Right atrium auricular region (tissue), 2 donors: ENCODE data around the gene HTR3A. TPM values are rescaled to one million over a fixed set of nuclear protein-coding genes. Genes with fewer than 3 reads are reported as not detected.
"Not testable (repeated sequence)": the region's sequence is repeated elsewhere in the genome, so short reads cannot be mapped to it uniquely, and the experiment has no call there.

Experiments used
- DNase-seq: peaks from one replicate; pipeline ENCODE4 v3.0.0-alpha.2; 2019; ENCODE audit warnings: low spot score
- H3K27ac ChIP-seq, 2 donors: fragments of 200-600 bp; sonication (generic); 1 replicate in 1 of 2; 2 replicates in 1 of 2; pipeline ENCODE4 v1.5.1; 2016 to 2019
- H3K27me3 ChIP-seq, 2 donors: fragments of 200-600 bp; sonication (generic); one replicate each; pipeline versions ENCODE4 v1.5.1 to v1.6.0; 2017 to 2019
- H3K36me3 ChIP-seq: fragments of 200-600 bp; sonication (generic); one replicate; pipeline ENCODE4 v1.5.1; 2016
- H3K4me1 ChIP-seq, 2 donors: fragments of 200-600 bp; sonication (generic); one replicate each; pipeline versions ENCODE4 v1.5.1 to v1.6.0; 2017 to 2019
- H3K4me3 ChIP-seq, 2 donors: fragments of 200-600 bp; sonication (generic); 1 replicate in 1 of 2; 2 replicates in 1 of 2; pipeline ENCODE4 v1.5.1; 2017 to 2019; ENCODE audit warnings: mild to moderate bottlenecking in 1 of 2, moderate library complexity in 1 of 2
- H3K9me3 ChIP-seq, 2 donors: fragments of 200-600 bp; sonication (generic); one replicate each; pipeline ENCODE4 v1.5.1; 2019
- total RNA-seq, 2 donors: library from RNA; depleted of rRNA; stranded (reverse); fragments of >200 nt; gene quantifications; one replicate each; pipeline ENCODE4 v1.1.0, GENCODE V29; 2016
- TF ChIP-seq, protein P1 (sequence below), 2 donors: fragments of 200-600 bp; sonication (generic); IDR thresholded peaks; one replicate each; pipeline ENCODE4 v1.5.1; 2019; ENCODE audit warnings: antibody characterized with exemption in 2 of 2

HTR3A gene
- total RNA-seq, 2 donors from 2014 or later, result 0.24 TPM; not detected in 1

DNA sequence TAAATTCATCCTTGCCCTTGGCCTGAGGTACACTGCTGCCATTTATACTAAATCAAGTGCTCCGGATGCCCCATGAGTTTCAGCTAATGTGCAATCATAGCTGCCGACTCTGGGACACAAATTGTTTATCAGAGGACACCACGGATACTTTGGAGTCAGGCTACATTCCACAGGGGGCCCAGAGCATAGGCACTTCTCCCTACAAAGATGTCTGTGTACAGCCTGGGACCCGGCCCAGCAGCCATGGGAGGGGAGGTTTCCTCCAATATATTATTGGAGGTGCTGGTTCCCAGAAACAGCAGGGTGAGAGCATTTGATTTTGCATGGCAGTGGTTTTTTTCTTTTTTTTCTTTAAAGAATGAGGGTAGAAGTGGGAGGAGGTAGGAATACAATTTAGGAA is 39.0 kb upstream of the HTR3A start:
- Histone ChIP-seq H3K4me3 (no peak overlapping the region), H3K36me3 (no peaks in the 10 kb centered on the region), H3K27ac (no peak overlapping the region), H3K27me3 (no peaks in the 10 kb centered on the region), H3K9me3 (no peaks in the 10 kb centered on the region), H3K4me1 (no peaks in the 10 kb centered on the region)
- TF ChIP-seq, protein P1, sequence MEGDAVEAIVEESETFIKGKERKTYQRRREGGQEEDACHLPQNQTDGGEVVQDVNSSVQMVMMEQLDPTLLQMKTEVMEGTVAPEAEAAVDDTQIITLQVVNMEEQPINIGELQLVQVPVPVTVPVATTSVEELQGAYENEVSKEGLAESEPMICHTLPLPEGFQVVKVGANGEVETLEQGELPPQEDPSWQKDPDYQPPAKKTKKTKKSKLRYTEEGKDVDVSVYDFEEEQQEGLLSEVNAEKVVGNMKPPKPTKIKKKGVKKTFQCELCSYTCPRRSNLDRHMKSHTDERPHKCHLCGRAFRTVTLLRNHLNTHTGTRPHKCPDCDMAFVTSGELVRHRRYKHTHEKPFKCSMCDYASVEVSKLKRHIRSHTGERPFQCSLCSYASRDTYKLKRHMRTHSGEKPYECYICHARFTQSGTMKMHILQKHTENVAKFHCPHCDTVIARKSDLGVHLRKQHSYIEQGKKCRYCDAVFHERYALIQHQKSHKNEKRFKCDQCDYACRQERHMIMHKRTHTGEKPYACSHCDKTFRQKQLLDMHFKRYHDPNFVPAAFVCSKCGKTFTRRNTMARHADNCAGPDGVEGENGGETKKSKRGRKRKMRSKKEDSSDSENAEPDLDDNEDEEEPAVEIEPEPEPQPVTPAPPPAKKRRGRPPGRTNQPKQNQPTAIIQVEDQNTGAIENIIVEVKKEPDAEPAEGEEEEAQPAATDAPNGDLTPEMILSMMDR (IDR thresholded peaks at IDR 0.05), result no peak
- DNase-seq, result no peak

DNA sequence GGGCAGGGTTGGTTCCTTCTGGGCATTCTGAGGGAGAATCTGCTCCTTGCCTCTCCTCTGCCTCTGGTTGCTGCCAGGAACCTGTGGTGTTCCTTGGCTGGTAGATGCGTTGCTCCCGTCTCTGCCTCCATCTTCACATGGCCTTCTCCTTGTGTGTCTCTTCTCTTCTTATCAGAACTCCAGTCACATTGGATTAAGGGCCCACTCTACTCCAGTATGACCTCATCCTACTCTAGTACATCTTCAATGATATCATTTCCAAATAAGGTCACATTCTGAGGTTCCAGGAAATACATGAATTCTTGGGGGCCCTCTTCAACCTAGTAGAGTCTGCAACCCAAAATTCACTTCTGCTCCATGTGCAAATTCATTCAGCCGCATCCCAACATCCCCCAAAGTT is 37.0 kb upstream of the HTR3A start:
- H3K4me1 ChIP-seq, result no peaks in the 10 kb centered on the region
- no peaks in the 10 kb centered on the region for H3K27me3 ChIP-seq
- TF ChIP-seq, protein P1 (IDR thresholded peaks at IDR 0.05), result no peak
- H3K27ac ChIP-seq, result no peak overlapping the region
- no peaks in the 10 kb centered on the region for H3K9me3 ChIP-seq
- H3K36me3 ChIP-seq, result no peaks in the 10 kb centered on the region
- DNase-seq, result no peak
- no peak overlapping the region for H3K4me3 ChIP-seq

DNA sequence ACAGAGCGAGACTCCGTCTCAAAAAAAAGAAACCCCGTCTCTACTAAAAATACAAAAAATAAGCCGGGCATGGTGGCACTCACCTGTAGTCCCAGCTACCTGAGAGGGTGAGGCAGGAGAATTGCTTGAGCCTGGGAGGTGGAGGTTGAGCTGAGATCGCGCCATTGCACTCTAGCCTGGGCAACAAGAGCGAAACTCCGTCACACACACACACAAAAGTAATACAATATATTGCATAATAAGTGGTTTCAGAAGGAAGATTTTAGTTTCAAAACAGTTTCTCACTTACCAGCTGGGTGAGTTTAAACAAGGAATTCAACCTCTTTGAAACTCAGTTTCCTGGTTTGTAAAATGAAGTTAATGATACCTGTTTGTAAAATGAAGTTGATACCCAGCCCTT is 32.7 kb upstream of the HTR3A start:
- Histone ChIP-seq H3K4me3 (no peak overlapping the region), H3K27me3 (no peaks in the 10 kb centered on the region), H3K4me1 (no peaks in the 10 kb centered on the region), H3K27ac (no peak overlapping the region), H3K36me3 (no peaks in the 10 kb centered on the region), H3K9me3 (no peaks in the 10 kb centered on the region)
- TF ChIP-seq, protein P1 (IDR thresholded peaks at IDR 0.05), result no peak
- DNase-seq, result no peak

DNA sequence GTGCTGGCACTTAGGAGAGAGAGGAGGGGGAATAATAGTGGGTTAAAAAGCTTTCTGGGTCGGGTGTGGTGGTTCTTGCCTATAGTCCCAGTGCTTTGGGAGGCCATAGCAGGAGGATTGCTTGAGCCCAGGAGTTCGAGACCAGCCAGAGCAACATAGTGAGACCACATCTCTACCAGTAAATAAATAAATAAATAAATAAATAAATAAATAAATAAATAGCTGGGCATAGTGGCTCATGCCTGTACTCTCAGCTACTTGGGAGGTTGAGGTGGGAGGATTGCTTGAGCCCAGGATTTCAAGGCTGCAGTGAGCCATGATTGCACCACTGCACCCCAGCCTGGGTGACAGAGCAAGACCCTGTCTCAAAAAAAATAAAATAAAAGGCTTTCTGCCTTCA is 28.7 kb upstream of the HTR3A start:
- not testable (repeated sequence) for H3K27ac ChIP-seq, H3K4me1 ChIP-seq, H3K27me3 ChIP-seq, H3K9me3 ChIP-seq, H3K4me3 ChIP-seq, DNase-seq, H3K36me3 ChIP-seq

DNA sequence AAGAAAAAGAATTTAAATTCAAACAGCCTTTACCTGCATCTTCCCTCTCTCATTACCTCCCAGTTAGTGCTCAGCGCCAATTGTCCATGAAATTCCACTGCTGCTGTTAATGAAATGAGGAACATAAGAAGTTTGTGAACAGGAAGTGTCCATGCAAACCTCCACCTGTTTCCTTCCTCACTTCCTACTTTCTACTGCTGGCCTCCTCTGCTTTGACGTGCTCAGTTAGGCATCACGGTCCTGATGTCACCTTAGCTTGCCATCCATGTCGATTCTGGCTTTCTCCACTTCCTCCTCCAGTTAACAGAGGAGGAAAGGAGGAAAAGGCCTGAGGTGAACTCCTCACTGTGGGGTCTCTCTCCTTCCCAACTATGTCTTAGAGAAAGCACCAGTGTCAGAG is 26.9 kb upstream of the HTR3A start:
- no peak for DNase-seq
- Histone ChIP-seq H3K4me1 (no peaks in the 10 kb centered on the region), H3K27me3 (no peaks in the 10 kb centered on the region), H3K27ac (no peak overlapping the region), H3K36me3 (no peaks in the 10 kb centered on the region), H3K9me3 (no peaks in the 10 kb centered on the region), H3K4me3 (no peak overlapping the region)
- TF ChIP-seq, protein P1 (IDR thresholded peaks at IDR 0.05), result no peak

DNA sequence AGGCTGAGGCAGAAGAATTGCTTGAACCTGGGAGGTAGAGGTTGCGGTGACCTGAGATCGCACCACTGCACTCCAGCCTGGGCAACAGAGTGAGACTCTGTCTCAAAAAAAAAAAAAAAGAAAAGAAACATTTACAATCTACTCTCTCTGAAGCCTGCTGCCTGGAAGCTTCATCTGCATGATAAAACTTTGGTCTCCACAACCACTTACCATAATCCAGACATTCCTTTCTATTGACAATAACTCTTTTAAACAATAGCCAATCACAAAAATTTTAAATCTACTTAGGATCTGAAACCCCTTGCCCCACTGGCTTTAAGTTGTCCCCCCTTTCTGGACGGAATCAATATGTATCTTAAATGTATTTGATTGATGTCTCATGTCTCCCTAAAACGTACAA is 25.0 kb upstream of the HTR3A start:
- no peak for DNase-seq
- no peaks in the 10 kb centered on the region for H3K27me3 ChIP-seq
- H3K9me3 ChIP-seq, result no peaks in the 10 kb centered on the region

More for the DNA sequence above, 25.0 kb upstream of the HTR3A start:
- H3K36me3 ChIP-seq, result no peaks in the 10 kb centered on the region
- H3K27ac ChIP-seq, result no peak overlapping the region
- H3K4me1 ChIP-seq, result no peaks in the 10 kb centered on the region
- no peak overlapping the region for H3K4me3 ChIP-seq
- TF ChIP-seq, protein P1 (IDR thresholded peaks at IDR 0.05), result no peak
